HG03571 (cell line): Measurements from ENCODE around the gene REEP3.
"Not testable (repeated sequence)": the region's sequence is repeated elsewhere in the genome, so short reads cannot be mapped to it uniquely, and the experiment has no call there.

Source experiments
- ATAC-seq: cut with Tn5 transposase; IDR thresholded peaks from one replicate; pipeline ENCODE4 v1.9.1; 2021; ENCODE audit not compliant: unreplicated experiment

REEP3 gene, protein sequence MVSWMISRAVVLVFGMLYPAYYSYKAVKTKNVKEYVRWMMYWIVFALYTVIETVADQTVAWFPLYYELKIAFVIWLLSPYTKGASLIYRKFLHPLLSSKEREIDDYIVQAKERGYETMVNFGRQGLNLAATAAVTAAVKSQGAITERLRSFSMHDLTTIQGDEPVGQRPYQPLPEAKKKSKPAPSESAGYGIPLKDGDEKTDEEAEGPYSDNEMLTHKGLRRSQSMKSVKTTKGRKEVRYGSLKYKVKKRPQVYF

DNA sequence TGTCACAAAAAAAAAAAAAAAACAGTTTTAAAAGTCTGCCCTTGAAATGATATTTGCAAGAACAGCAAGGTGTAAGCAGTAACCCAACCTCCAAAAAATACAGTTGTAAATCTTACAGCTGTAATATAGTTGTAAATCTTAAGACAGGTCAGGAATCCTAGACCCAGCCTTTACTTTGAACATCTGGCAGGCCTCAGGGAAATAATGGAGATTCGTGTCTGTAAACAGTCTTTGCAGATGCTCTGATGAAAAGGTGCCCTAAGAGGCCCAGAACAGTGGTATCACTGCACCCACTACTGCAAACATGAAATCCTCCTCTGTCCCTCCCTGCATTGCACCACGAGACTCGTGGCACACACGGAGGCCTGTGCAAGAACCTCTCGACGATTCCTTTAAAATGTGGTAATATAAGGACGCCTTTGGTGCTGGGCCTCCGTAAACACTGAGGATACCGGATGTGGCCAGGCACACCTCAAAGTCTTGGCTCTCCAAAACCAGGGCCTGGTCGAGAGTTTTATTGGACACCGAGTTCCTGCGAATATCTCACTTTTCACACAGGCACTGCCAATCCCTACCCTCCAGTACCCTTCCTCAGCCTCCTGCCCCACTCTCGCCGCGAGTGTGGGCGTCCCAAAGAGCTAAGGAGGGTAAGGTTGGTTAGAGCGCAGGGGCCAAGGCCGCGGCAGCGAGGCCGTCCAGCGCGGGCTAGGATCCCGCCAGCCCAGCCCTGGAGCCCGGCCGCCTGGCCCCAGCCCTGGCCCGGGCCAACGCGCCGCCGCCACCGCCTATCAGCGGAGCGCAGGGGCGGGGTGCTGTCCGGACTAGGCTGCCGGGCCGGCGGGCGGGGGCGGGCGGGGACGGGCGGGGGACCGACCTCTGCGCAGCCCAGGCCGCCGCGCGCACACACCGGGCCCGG is at the start of gene REEP3:
REEP3 (plus strand) TSS at position 902 of the 916 bp plus-strand sequence. CDS start 145 bp downstream, outside the sequence.
- ATAC-seq = peak; percentile 71

DNA sequence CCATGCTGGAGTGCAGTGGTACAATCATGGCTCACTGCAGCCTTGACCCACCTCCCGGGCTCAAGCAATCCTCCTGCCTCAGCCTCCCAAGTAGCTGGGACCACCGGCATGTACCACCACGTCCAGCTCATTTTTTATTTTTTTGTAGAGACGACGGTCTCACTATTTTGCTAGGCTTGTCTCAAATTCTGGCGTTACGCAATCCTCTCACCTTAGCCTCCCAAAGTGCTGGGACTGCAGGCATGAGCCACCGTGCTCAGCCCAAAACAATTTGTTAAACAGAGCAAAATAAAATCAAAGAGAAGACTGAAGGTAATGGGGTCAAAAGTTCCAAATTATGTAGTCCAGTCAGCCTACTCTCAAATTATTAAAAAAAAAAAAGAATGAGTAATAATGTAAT is 46.7 kb upstream of the REEP3 start:
- ATAC-seq = no peak

DNA sequence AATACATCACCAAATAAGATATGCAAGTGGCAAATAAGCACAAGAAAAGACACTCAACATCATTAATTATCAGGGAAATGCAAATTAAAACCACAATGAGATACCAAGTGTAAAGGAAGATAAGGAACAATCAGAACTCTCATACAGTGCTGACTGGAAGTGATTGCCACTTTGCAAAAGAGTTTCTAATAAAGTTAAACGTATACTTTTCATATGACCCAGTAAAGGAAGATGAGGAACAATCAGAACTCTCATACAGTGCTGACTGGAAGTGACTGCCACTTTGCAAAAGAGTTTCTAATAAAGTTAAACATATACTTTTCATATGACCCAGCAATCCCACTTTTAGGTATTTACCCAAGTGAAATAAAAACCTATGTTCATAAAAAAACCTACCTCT is 43.3 kb upstream of the REEP3 start:
- no peak for ATAC-seq

DNA sequence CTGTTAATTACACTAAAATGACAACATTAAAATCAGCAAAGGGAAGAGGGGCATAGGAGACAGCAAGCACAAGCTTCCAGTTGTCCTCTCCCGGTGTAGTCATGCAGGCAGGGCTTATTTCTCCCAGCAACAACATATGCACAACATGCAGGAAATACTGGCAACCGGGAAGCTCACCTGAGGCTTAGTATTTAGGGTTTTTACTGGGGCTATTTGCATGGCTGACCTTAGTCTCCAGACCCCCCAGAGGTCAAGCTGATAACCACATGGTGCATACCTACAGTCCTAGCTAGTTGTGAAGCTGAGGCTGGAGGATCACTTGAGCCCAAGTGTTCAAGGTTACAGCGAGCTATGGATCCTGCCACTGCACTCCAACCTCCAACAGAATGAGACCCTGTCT is 42.6 kb upstream of the REEP3 start:
- no peak for ATAC-seq

DNA sequence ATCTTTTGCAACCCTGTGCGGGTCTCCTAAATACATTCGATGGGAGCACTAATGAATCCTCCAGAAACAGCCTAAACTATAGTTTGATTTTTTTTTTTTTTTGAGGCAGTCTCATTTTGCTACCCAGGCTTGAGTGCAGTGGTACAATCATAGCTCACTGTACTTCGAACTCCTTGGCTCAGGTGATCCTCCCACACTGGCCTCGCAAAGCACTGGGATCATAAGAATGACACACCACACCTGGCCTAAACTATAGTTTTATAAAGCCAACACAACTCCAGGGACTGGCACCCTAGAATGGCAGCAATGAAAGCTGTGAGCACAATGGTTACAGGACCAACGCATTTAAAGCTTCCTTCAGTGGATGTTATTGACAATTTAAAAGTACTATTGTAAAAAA is 41.0 kb upstream of the REEP3 start:
- no peak for ATAC-seq

DNA sequence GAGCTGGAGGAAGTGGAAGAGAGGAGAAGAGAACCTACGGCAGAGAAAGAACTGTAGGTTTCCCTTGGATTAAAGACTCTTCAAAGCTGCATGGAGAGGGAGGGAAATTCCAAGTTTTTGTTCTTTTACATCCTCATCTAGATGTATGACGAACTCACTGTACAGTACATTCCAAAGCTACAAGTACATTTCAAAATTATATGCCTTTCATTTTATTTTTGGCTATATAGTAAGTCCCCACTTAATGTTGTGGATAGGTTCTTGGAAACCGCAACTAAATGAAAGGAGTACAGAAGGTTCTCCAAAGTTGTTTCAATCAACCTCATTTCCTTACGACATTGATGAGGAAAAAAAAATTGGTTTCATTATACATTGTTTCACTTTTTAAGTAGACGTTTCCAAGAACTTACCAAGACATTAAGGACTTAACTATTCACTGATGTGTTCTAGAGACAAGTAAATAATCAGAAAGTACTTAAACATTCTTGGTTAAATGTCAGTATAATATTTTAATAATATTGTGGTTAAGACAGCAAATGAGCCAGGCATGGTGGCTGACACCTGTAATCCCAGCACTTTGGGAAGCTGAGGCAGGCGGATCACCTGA is 39.3 kb upstream of the REEP3 start:
- no peak for ATAC-seq

DNA sequence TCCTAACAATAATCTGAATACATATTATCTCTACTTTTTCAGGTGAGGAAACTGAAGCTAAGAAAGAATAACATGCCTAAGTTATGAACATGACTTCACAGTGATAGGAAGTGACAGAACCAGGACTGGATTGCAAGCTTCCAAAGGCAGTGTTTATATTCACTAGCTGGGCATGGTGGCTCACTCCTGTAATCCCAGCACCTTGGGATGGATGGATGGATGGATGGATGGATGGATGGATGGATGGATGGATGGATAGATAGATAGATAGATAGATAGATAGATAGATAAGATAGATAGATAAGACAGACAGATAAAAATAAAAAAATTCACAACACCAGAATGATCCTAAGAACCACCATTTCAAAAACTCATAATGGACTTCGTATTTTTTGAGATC is 37.2 kb upstream of the REEP3 start:
- ATAC-seq = no peak

DNA sequence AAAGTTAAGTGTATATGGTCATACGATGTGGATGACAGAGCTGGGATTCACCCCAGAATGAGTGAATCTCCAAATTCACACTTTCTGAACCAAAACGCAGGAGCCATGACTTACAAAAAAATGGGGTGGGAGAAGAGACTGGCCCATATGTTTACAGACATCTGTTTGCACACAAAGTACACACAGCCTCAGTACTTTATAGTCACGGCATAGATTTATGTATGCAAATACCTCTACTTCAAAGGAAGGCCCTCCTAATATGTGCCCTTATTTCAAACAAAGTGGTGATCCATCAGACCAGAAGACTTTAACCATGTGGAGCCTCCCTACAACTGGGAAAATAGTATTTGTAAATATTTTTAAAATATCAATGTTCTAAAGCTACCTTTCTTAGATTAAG is 33.2 kb upstream of the REEP3 start:
- no peak for ATAC-seq

DNA sequence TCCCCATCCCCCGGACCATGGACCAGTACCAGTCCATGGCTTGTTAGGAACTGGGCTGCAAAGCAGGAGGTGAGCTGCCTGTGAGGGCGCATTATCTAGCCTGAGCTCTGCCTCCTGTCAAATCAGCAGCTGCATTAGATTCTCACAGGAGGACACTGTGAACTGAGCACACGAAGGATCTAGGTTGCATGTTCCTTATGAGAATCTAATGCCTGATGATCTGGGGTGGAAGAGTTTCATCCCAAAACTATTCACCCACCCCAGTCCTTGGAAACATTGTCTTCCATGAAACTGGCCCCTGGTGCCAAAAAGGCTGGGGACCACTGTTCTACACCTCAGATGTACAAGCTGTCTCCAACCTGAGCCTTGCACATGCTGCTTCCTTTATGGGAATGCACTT is 31.4 kb upstream of the REEP3 start:
- ATAC-seq = no peak

DNA sequence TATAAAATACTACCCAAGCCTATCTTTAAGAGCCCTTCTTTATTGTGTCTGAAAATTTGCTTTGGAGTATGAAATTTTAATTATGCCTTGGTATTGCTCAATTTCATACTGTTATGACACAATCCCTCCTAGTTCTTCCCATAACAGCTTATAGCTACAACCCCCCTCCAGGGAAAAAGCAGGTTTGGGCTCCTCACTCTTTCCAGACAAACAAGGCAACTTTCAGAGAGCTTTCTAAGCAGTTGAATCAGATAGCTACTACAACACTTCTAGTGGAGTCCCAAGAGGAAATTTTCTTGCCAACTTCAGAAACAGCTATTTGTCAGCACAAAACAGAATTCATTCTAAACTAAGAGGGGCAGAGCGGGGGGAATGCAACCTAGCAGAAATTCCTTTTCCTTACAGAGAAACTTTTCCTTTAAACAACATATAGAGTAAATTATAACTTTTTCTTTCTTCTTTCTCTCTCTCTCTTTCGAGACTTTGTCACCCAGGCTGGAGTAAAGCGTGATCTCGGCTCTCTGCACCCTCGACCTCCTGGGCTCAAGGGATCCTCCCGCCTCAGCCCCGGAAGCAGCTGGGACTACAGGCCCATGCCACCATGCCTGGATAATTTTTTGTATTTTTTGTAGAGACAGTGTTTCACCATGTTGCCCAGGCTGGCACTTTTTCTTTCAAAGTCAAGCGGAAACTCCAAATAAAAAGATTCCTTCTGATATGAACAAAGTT is 29.4 kb upstream of the REEP3 start:
- no peak for ATAC-seq

DNA sequence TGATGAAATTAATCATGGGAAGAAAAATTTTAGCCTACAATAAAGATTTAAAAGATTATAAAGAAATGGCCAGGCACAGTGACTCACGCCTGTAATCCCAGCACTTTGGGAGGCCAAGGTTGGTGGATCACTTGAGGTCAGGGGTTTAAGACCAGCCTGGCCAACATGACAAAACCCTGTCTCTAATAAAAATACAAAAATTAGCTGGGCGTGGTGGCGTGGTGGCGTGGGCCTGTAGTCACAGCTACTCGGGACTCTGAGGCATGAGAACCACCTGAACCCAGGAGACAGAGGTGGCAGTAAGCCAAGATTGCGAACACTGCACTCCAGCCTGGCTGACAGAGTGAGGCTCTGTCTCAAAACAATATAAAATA is 28.9 kb upstream of the REEP3 start:
- not testable (repeated sequence) for ATAC-seq

DNA sequence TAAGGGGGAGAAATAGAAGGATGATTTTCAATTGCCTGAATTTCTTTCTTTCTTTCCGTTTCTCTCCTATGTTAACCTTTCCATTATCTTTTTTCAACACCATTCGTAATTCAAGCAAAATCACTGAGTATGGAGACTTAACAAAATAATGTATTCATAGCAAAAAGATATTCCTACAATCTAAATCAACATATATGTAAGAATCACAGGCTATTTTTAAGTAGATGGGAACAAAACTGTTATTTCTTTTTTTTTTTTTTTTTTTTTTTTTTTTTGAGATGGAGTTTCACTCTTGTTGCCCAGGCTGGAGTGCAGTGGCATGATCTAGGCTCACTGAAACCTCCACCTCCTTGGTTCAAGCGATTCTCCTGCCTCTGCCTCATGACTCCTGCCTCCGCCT is 28.2 kb upstream of the REEP3 start:
- no peak for ATAC-seq

DNA sequence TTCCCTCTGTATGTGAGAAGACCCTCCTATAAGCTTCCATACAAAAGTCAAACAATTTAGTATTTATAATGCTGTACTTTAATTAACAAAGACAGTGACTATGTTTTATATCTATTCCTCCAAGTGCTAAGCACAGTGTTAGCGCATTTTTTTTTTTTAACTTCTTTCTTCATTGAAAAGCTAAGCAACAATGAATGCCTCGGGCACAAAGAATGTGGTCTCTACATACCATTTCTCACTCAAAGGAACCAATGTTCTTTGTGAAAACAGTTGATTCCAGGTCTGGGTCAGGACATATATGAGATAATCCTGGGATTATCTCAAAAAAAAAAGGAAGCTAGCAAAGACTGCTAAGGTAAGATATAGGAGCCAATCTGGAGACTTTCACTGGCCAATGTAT is 26.2 kb upstream of the REEP3 start:
- ATAC-seq = no peak

DNA sequence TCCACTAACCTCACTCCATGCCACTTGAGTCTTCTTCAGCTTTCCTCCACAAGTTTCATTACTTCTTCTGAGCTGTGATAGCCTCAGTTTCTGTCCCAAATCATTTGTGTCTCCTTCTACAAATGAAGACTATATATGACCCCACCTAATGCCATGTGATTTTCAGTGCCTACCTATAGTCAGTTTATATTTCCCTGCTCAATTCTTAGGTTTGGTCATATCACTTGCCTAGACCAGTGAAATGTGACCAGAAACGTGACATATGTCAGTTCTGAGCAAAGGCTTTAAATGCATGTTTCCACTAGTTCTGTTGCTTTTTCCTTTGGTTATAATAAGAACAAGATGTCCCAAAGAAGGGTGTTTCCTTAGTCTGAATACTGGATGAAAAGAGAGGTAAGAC is 24.6 kb upstream of the REEP3 start:
- no peak for ATAC-seq

DNA sequence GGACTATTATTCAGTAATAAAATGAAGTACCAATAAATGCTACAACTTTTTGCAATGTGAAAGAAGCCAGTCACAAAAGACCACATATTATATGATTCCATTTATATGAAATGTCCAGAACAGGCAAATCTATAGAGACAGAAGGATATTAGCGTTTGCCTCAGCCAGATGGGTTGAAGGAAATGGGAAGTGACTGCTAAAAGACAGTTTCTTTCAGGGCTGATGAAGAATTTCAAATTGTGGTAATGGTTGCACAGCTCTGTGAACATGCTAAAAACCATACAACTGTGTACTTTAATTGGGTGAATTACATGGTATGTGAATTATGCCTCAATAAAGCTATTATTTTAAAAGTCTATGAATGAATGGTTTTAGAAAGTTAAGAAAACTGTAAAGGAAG is 23.9 kb upstream of the REEP3 start:
- no peak for ATAC-seq

DNA sequence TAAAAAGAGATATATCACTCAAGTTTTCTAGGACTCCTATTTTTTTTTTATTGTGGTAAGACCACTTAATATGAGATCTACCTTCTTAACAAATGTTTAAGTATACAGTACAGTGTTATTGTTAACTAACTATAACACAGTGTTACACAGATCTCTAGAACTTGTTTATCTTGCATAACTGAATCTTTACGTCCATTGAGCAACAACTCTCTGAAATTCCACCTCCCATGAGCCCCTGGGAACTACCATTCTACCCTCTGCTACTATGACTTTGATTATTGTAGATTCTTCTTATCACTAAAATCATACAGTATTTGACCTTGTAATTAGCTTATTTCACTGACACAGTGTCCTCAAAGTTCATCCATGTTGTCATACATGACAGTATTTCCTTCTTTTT is 22.5 kb upstream of the REEP3 start:
- ATAC-seq = no peak

DNA sequence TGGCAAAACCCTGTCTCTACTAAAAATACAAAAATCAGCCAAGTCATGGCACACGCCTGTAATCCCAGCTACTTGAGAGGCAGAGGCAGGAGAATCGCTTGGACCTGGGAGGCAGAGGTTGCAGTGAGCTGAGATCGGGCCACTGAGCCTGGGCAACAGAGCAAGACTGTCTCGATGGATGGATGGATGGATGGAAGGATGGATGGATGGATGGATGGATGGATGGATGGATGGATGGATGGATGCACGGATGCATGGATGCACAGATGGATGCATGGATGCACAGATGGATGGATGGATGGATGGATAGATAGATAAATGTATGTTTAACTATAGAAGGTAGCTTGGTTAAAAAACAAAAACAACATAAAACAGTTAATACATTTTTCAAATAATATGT is 20.6 kb upstream of the REEP3 start:
- ATAC-seq = not testable (repeated sequence)

DNA sequence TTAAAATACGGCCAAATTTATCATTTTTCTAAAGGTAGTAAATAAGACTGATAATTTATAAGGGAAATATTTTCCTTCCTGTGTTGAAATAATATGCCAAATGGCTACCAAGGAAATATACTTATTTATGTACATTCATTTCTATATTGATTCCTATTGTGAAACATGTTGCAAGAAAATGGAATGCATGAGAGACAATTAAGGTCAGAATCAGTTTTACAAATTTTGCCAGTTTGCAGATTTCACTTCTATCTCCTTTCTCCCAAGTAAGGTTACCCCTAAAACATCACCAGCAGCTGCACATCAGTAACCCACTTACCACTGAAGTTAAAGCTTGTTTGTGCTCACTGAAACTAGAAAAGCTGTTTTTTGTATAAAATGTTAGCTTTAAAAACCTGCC is 19.2 kb upstream of the REEP3 start:
- ATAC-seq = no peak

DNA sequence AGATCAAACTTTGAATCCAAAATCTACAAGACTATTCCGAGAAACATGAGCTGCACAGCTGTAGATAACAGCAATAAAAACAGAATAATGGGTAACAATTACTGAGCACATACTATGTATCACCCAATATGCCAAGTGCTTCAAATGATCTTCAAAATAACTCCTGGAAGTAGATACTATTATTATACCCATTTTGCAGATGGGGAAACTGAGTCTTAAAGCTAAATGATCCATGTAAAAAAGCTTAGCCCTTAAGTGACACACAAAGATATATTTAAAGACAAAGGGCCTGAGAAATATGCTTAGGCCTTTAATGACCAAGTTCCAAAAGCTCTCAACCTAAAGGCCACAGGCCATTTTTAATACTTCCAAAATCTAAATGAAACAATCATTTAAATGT is 18.4 kb upstream of the REEP3 start:
- ATAC-seq = no peak

DNA sequence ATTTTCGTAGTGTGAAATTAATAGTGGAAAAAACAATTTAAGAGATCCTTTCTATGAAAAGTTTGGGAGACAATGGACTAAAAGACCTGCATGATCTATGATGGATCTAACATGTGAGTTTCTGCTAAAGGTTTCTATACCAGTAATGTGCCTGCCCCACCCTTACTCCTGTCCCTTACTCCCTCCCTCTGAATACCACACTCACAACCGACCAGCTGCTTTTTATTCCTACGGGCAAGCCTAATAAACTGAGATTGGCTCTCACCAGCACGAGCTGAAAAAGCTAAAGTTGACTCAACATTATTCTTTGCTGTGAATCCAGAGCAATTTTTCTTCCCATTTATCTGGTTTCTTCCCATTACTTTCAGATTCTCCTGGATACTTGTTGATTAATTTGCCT is 17.8 kb upstream of the REEP3 start:
- ATAC-seq = no peak

DNA sequence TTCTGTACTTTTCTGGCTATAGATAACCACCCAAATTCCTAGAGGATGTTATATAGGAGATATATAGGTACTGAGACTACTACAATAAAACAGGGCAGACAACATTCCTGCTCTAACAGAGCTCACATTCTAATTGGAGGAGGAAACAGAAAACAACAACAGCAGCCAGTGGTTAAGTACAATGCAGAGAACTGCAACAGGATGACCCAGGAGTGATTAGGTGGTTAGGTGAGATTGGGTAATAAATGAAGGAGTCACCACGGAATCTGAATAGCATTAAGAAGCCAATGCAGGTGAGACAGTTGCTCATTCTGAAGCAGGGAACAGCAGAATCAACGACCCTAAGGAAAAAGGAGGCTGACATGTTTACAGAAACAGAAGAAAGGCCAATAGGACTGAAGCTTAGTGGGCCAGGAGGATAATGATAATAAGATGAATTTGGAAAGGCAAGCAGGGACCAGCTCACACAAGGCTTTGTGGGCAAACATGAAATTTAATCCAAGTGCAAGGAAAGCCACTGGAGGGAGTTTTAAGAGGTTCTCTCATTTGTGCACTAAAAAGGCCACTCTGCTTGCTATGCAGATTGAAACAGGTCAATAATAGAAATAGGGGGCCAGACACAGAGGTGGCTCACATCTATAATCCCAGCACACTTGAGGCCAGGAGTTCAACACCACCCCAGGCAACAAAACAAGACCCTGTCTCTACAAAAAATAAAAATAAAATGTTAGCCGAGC is 16.9 kb upstream of the REEP3 start:
- ATAC-seq = no peak
